CD4-positive, alpha-beta T cell (primary cell): ENCODE measurements around the gene LZTFL1. TPM values are rescaled to one million over a fixed set of nuclear protein-coding genes. Genes with fewer than 3 reads are reported as not detected.

Source experiments
- ATAC-seq: fragments of 200-7000 bp; cut with Tn5 transposase; one replicate; pipeline ENCODE4 v1.10.0; 2022; ENCODE audit warnings: mild to moderate bottlenecking; ENCODE audit not compliant: poor library complexity
- CTCF ChIA-PET: fragments of 350-600 bp; sonication (Branson Sonifier 250); formaldehyde crosslinking; loops from one replicate; lab custom pipeline; 2021; ENCODE audit warnings: antibody characterized with exemption, inconsistent platforms; lab: Charles Lee
- POLR2A ChIA-PET: fragments of 350-600 bp; sonication (Branson Sonifier 250); formaldehyde crosslinking; loops from one replicate; lab custom pipeline; 2021; ENCODE audit warnings: antibody characterized with exemption, inconsistent platforms; lab: Charles Lee
- DNase-seq, 14 experiments: peaks; one replicate each; pipeline ENCODE4 v3.0.0-alpha.2; 2013 to 2020; ENCODE audit warnings: mixed read lengths in 2 of 14
- H3K27ac ChIP-seq, 2 donors: one replicate each; pipeline versions ENCODE4 v1.5.1 to v1.7.0; 2013; ENCODE audit warnings: low read length in 2 of 2, low read depth in 1 of 2, mild to moderate bottlenecking in 1 of 2
- H3K27me3 ChIP-seq, 2 experiments: 1 replicate in 1 of 2; 2 replicates in 1 of 2; pipeline versions ENCODE4 v1.6.1 to v1.7.0; 2013; ENCODE audit warnings: low read length in 2 of 2, control low read depth in 1 of 2, mild to moderate bottlenecking in 1 of 2, moderate library complexity in 1 of 2; ENCODE audit not compliant: insufficient read depth in 2 of 2, control insufficient read depth in 1 of 2
- H3K36me3 ChIP-seq: one replicate; pipeline ENCODE4 v1.6.1; 2013; ENCODE audit warnings: low read length, control low read depth; ENCODE audit not compliant: insufficient read depth
- H3K4me1 ChIP-seq: one replicate; pipeline ENCODE4 v1.6.1; 2013; ENCODE audit warnings: low read length, control low read depth; ENCODE audit not compliant: insufficient read depth
- H3K4me3 ChIP-seq: one replicate; pipeline ENCODE4 v1.5.1; 2013; ENCODE audit warnings: mild to moderate bottlenecking, low read length, moderate library complexity
- H3K9me3 ChIP-seq, 2 experiments: 1 replicate in 1 of 2; 2 replicates in 1 of 2; pipeline versions ENCODE4 v1.6.1 to v1.7.0; 2013; ENCODE audit warnings: low read length in 2 of 2, mild to moderate bottlenecking in 2 of 2, control low read depth in 1 of 2, moderate library complexity in 1 of 2; ENCODE audit not compliant: control insufficient read depth in 1 of 2, insufficient read depth in 1 of 2
- H3K27ac Mint-ChIP-seq: one replicate; pipeline ENCODE4 v1.8.0; 2020; ENCODE audit warnings: mixed read lengths
- H3K27me3 Mint-ChIP-seq: one replicate; pipeline ENCODE4 v1.8.0; 2021; ENCODE audit warnings: mixed read lengths
- H3K36me3 Mint-ChIP-seq: one replicate; pipeline ENCODE4 v1.8.0; 2021; ENCODE audit warnings: low read depth, mixed read lengths
- H3K4me1 Mint-ChIP-seq: one replicate; pipeline ENCODE4 v1.8.0; 2021; ENCODE audit warnings: low read depth, mixed read lengths
- H3K4me3 Mint-ChIP-seq: one replicate; pipeline ENCODE4 v1.8.0; 2020; ENCODE audit warnings: mild to moderate bottlenecking, mixed read lengths
- H3K9me3 Mint-ChIP-seq: one replicate; pipeline ENCODE4 v1.8.0; 2020; ENCODE audit warnings: mixed read lengths
- intact Hi-C, 2 experiments: fragments of 100-400 bp; cut with DNase I in 1 of 2; cut with micrococcal nuclease in 1 of 2; formaldehyde crosslinking; loops; one replicate each; pipeline versions ENCODE4 v1.15.1 to v1.9.0; 2023 to 2025; cut with DNase I, micrococcal nuclease
- total RNA-seq, 174 experiments: library from RNA in 2 of 174; stranded (reverse) in 2 of 174; gene quantifications; one replicate each; pipeline ENCODE4 v1.2.3 and lab custom pipeline; 2021 to 2026
- TF ChIP-seq, protein P1 (sequence below): fragments of 200-600 bp; IDR thresholded peaks from one replicate; pipeline ENCODE4 v1.8.0; 2022; ENCODE audit warnings: antibody characterized with exemption, mild to moderate bottlenecking

The LZTFL1 gene
- total RNA-seq, 2 experiments from 2014 or later, result 9.6 to 10.0 TPM

DNA sequence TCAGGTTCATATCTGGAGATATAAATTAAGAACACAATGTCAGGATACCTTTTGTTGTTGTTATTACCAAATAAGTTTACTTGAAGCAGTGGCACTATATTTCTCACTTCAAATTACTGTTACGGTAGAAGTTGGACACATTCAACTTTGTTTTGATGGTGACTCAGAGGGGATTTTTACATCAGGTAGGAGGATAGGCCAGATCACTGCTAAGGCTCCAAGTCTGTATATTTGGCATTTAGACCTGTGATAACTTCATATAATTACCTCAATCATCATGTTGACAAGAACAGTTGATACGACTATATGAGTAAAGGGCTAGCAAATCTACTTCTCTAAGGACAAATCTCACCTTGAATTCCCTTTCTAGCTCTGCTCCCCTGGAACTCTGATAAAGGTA, 15.6 kb downstream of the LZTFL1 start:
- ATAC-seq (no peak), DNase-seq (no peak)
- ChIA-PET CTCF (no interaction called here), POLR2A (interaction anchor here (0.8 to 1.6 kb wide), 2 partner anchors 9 to 16 kb away, joined by 3 read pairs; partner anchors contain the start of gene LZTFL1)
- intact Hi-C loops, result no loop called here
- Histone ChIP-seq H3K4me3 (no peak overlapping the region), H3K9me3 (no peaks in the 10 kb centered on the region), H3K36me3 (peaks cover 11% of the 10 kb centered on the region), H3K27ac (no peak overlapping the region), H3K27me3 (no peaks in the 10 kb centered on the region), H3K4me1 (no peaks in the 10 kb centered on the region)
- peaks cover 70% of the 10 kb centered on the region for H3K36me3 Mint-ChIP-seq
- no peaks in the 10 kb centered on the region for H3K27me3 Mint-ChIP-seq
- H3K4me1 Mint-ChIP-seq, result peaks cover 5% of the 10 kb centered on the region
- TF ChIP-seq, protein P1, sequence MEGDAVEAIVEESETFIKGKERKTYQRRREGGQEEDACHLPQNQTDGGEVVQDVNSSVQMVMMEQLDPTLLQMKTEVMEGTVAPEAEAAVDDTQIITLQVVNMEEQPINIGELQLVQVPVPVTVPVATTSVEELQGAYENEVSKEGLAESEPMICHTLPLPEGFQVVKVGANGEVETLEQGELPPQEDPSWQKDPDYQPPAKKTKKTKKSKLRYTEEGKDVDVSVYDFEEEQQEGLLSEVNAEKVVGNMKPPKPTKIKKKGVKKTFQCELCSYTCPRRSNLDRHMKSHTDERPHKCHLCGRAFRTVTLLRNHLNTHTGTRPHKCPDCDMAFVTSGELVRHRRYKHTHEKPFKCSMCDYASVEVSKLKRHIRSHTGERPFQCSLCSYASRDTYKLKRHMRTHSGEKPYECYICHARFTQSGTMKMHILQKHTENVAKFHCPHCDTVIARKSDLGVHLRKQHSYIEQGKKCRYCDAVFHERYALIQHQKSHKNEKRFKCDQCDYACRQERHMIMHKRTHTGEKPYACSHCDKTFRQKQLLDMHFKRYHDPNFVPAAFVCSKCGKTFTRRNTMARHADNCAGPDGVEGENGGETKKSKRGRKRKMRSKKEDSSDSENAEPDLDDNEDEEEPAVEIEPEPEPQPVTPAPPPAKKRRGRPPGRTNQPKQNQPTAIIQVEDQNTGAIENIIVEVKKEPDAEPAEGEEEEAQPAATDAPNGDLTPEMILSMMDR, result no peak
- no peak overlapping the region for H3K4me3 Mint-ChIP-seq
- H3K9me3 Mint-ChIP-seq, result no peaks in the 10 kb centered on the region
- H3K27ac Mint-ChIP-seq, result no peak overlapping the region

DNA sequence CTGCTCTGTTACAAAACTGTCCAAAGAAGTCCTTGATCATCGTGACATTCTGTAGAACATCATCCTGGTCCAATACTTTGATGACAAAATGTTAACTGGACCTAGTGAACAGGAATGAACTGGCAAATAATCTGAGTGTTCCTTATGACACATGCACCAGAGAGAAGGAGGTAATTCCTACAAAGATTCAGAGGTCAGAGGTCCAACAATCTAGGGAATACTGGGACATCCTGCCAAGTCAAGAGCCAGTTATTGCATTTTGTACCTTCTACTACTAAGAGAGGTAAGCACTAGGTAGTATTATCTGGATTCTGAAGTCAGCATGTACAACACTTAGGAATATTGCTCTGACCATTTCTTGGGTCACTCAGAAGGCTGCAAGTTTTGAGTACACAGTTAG, 20.8 kb downstream of the LZTFL1 start:
- peaks cover 6% of the 10 kb centered on the region for H3K36me3 ChIP-seq
- ChIA-PET CTCF (no interaction called here), POLR2A (no interaction called here)
- DNase-seq, result no peak
- TF ChIP-seq, protein P1, result no peak
- Mint-ChIP-seq H3K4me1 (no peaks in the 10 kb centered on the region), H3K27ac (no peak overlapping the region), H3K9me3 (peaks cover 4% of the 10 kb centered on the region), H3K27me3 (no peaks in the 10 kb centered on the region), H3K36me3 (peaks cover 42% of the 10 kb centered on the region), H3K4me3 (no peak overlapping the region)
- no peak overlapping the region for H3K27ac ChIP-seq
- no peaks in the 10 kb centered on the region for H3K27me3 ChIP-seq
- no peak for ATAC-seq
- H3K4me1 ChIP-seq, result no peaks in the 10 kb centered on the region
- peaks cover 0 to 3% of the 10 kb centered on the region in 2 experiments for H3K9me3 ChIP-seq
- no peak overlapping the region for H3K4me3 ChIP-seq
- intact Hi-C loops, result no loop called here

DNA sequence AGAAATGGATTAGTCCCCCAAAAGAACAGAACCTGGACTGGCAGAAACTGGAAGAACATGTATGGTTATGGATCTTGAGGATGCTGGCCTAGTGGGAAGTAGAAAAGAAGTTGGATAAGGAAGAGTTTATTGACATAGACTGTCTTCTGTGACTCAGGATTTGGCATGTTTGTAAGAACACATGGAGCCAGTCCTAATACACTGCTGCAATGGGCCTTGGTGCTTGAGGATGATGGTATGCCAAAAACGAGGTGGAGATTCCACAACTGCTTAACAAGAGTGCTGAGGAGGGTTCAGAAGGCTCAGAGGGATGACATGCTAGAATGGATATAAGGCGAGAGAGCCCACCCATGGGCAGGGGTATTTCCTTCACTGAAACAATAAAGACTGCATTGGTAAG, 22.4 kb downstream of the LZTFL1 start:
- H3K27me3 Mint-ChIP-seq, result no peaks in the 10 kb centered on the region
- no peaks in the 10 kb centered on the region for H3K4me1 Mint-ChIP-seq
- TF ChIP-seq, protein P1, result no peak
- intact Hi-C loops, result no loop called here
- H3K4me3 ChIP-seq, result no peak overlapping the region
- ChIA-PET POLR2A (no interaction called here), CTCF (no interaction called here)
- peaks cover 0 to 3% of the 10 kb centered on the region in 2 experiments for H3K9me3 ChIP-seq
- no peaks in the 10 kb centered on the region for H3K27me3 ChIP-seq
- peaks cover 4% of the 10 kb centered on the region for H3K9me3 Mint-ChIP-seq
- H3K27ac ChIP-seq, result no peak overlapping the region
- peaks cover 29% of the 10 kb centered on the region for H3K36me3 Mint-ChIP-seq
- H3K4me1 ChIP-seq, result no peaks in the 10 kb centered on the region
- ATAC-seq (no peak), DNase-seq (no peak)
- no peak overlapping the region for H3K27ac Mint-ChIP-seq
- H3K4me3 Mint-ChIP-seq, result no peak overlapping the region
- peaks cover 5% of the 10 kb centered on the region for H3K36me3 ChIP-seq
